Fibroblast of skin of right biceps (primary cell): Measurements from ENCODE around the gene FAM78B.

Source experiments
- DNase-seq: peaks from one replicate; pipeline ENCODE4 v3.0.0-alpha.2; 2013

The FAM78B gene

DNA sequence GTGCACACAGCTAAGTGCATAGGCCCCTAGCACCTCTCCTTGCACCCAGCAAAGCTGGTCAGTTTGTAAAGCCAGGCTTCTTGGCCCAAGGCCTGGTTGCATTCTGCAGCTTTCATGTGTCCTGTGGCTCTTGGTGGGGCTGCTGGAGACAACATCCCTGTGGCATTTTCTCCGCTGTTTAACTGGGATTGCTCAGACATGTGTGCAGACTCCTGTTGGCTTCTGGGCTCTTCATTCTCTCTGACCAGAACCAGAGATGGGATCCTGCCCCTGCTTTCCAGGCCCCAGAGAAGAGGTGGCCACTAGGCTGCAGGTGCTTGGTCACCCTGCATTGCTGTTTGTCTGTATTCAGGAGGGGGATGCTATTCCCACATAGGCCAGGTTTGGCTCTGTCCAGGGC is 50.8 kb downstream of the FAM78B start:
- no peak for DNase-seq

DNA sequence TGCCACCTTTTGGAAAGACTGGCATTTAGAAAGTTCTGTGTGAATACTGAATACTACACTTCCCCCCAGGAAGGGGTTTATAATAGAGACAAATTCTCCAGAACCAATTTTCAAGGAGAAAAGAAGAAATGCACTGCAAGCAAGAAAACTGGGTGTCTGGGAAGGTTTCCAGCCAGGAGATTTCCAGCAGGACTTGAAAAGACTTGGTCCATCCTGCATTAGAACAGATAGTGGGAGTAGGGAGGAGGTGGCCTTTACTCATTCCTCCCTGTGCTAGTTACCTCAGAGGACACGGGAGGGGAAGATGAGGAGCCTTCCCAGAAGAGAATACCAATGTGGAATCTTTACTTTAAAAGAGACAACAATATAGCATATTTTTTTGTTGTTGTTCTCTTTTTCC is 52.4 kb downstream of the FAM78B start:
- DNase-seq: no peak

DNA sequence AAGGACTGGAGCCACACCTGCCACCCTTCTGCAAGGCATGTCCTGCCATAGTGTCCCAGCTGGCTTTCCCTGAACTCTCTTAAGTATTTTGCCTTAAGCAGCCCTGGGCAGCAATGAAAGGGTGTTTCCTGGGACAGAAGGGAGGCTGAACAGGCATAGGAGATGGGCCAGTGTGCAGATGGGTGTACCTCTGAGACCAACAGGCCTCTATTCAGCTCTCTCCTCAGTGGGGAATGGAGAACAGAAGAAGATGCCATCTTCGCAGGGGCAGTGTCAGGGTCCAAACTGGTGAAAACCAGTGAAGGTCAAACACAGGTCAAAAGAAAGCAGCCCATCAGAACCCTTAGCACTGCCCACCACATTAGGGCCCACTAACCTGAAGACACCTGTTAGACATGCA is 53.2 kb downstream of the FAM78B start:
- DNase-seq: no peak

DNA sequence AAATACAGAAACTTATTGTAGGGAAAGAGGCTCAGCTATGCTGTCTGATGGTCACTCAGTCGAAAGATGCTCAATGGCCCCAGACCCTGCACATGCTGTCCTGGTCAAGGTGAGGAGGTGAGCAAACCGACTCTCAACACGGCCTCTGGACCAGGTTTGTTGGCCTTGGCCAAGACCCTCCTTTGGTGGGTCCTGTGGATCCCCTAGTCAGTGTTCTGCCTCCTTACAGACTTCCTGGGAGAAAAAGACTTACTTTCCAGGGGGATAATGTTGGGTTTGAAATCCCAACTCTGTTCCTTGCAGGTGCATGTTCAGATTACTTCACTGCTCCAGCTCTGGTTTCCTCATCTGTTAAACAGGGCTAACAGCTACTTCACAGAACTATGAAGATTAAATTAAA is 53.8 kb downstream of the FAM78B start:
- DNase-seq: no peak

DNA sequence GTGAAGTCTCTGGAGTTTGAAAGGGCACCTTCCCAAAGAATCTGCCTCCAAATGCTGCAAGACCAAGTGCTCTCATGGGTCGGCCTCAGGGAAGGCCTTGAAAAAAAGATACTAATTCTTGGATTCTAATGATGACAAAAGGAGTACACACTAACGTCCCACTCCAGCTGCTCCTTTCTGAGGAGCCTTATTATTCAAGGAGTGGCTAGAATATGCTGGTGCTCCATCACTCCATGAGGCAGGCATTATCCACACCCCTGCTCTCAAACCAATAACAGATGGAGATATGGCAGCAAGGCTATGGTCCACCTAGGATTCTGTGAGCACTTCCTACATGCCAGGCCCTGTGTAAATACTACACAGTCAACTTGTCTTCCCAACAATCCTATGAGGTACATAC is 54.4 kb downstream of the FAM78B start:
- DNase-seq: no peak

DNA sequence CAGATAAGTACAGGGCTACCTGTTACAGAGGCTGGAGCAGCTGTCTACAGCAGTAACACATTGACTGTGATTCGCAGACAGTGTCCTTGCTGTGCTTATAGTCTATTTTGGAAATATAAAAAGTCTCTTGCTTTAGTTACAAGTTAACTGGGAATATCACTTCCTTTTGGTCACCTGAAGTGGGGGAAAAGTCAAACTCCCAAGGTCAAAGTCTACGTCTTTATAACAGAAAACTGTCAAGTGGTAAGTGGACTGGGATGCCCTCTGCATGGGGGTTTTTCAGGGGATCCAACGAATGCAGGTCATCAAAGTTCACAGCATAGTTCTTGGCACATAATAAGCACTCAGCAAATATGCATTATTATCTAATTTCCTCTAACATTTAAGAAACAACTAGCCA is 55.4 kb downstream of the FAM78B start:
- no peak for DNase-seq

DNA sequence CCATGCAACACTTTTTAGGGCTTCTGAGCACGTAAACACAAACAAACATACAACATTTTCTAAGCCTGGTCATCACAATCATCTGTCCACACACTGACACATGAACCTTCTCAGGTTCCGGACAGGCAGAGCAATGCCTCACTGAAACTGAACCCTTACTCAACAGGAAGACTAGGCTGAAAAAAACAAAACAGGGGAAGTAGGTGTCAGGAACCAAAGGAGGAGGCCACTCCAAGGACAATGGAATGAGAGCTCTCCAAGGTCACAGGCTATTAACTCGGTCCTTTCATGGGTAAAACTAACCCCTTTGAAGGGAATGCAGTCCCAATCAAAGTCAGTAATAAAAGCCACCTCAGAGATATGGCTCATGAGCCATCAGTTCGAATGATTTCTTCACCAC is 76.6 kb downstream of the FAM78B start:
- no peak for DNase-seq

DNA sequence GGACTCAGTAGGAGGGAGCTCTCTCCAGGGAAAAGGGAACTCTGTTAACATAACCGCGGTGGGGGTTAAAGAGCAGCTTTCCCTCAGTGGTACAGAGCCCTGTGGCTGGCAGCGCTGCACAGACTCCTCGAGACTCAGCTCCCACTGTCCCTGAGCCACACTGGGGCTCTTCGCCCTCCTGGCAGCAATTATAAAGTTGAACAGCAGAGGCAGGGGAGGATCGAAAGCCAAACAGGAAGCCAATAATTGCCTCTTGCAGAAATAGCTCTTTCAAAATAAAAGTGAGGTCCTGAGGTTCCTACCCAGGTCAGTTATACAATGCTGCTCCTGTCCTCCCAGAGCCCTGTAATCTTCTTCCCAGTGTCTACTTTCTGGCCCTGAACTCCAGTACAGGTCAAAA is 77.0 kb downstream of the FAM78B start:
- peak; percentile 4 for DNase-seq

DNA sequence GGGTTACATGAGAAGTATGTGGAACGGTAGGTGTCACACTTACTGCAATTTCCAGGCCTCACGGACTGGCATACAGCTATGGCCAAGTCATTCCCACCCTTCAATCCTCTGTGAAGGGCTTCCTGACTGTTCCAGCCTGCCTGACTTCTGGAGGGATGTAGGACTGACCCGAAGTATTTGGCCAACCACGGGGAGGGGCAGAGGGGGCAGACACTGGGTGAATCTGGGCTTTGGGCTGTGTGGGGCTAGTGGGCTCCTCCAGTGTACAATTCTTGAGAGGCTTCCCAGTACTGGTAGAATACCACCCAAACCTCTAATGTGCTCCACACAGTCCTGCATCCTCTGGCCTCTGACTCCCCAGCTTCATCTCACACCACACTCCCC is 78.2 kb downstream of the FAM78B start:
- DNase-seq: no peak

DNA sequence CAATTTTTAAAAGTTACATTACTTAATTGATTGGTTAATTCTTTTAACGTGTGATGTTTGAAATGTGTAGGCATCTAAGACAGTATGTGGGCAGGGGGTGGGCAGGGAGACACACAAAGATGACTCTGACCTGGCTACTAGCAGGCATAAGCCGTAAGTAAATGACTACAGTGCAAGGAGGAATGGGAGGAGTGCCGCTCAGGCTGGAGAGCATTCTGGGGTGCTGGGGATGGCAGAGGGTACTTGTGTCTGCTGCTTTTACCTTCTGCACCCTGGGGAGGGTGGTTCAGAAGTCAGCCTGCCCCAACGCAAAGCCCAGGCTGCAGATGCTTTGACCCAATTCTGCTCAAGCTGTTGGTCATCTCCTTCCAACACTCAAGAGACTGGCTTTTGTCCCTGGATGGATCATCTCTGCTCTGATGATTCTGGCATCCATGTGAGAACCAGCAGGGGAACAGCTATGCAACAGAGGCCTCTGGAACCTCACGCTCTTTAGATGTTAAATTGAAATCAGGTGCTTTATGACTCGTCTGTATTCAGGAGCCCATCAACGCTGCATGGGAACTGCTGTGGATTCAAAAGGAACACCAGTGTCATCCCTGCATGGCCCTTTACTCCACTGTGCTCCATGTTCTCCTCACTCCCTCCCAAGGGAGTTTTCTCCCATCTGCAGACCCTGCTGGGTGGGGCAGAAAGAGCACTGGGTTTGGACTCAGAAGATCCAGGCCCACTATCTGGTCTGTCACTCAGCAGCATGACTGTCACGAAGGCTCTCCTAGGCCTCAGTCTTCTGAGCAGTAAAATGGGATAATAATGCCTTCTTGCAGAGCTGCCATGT is 78.8 kb downstream of the FAM78B start:
- DNase-seq: no peak

DNA sequence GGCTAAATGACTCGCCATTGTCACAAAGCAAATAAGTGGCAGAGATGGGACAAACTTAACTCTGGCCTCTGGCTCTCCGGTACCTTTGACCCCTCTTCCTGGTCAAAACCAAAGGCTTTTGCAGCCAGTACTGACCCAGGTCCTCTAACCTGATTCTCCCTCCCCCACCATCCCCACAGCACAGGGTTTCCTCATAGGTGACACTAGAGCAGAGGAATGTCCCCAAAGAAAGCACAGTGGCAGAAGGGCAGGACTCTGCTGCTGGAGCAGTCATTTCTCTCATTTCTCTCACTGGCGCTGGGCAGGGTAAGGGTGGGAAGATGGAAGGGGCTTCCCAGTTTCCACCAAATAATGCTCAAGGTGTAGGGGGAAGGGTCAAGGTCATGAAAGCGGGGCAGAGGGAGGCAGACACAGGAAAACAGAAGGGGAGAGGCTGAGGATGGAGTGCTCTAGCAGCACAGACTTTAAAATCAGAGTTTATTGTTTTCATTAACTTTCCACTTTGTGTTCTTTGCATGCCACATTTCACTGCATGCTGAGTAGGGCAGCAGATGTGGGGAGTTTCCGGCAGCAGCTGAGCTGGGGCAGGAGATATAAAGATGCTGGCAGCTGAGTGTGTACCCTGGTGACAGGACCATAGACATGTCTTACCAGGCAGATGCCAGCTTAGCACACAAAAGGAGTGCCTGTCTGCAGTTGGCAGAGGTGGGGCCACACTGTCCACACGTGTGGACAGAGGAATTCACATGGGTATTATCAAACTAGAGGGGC is 80.5 kb downstream of the FAM78B start:
- DNase-seq: no peak

DNA sequence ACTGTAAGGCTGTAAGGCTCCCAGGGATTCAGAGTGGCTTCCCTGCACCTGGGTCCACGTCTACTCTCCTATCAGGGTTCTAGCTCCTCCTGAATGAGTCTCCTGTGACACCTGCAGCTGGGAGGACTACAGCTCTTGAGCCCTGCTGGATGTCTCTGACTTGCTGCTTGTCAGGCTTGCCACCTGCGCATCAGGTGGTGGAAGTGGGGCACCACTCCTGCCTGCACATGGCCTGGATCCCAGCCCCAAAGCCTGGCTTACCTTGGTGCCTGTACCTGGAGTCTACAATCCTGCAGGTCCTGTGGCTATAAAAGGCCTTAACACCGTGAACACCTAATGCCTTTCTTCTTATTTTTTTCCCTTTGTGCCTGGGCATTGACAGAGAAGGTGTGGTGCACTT is 82.2 kb downstream of the FAM78B start:
- no peak for DNase-seq

DNA sequence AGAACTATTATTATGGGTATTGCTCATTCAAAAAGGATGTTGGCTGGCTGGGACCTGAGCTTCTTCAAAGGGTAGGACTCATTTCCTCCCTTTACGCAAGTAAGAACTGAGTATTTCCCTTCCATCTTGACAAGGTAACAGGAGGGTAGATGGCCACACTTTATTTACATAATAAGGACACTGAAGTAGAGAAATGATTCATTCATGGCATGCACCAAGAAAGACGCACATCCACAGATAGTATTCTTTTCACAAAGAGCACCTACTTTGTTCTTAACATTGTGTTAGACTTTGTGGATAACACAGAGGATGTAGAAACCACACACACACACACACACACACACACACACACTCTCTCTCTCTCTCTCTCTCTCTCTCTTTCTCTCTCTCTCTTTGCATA is 82.9 kb downstream of the FAM78B start:
- DNase-seq: no peak

DNA sequence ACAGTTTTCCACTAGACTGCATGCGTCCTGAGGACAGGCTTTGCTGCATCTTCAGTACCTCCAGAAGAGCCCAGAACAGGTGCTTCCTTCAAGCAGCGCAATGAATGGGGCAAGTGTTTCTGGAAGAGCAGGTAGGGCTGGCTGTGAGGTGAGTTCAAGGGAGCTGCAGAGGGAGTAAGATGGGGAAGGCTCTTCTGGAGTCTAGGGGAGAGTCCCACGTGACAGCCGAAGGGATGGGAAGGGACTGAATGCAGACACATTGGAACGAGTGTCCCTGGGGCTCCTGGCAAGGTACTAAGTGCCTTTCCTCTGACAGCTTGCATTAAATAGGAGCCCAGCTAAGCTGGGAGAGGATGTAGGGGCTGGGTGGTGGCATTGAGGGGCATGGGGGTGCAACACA is 84.2 kb downstream of the FAM78B start:
- no peak for DNase-seq

DNA sequence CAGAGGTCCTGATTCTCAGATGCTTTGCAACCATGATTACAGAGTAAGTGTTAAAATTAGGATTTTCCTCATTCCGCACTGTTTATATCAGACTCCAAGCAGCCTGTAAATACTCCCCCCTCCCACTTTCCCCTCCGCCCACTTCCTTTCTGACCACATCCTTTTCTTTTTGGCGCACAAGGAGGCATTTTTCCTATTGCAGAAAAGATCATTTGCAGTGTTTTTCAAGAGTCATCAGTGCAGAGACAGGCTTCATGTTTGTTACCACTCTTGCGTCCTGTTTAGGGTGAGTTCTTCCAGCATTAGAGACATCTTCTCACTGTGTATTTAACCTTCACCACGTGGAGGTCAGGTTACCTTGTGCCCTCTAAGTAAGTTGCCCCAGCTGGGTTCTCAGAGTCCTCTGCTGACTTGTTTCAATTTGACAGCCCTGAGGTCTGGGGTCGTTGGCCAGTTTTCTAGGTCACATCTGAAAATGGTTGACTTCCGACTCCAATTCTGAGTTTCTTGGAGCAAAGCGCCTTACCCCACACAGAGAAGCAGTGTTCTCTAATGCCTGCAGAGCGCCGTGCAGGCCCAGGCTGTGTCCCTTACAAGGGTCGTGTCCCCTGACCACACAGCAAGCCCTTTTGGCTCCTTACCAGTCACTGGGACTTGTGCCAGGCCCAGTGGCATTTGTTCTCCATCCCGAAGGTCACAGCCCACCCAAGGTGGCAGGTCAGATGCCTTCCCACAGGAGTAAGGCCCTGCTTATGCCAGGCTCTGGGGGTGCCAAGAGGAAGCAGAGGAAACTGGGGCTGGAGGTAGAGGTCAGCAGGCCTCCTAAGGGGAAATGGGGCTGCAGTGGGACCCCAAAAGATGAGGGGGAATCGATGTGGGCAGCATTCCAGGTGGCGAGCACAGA is 85.6 kb downstream of the FAM78B start:
- DNase-seq: peak; percentile 39

DNA sequence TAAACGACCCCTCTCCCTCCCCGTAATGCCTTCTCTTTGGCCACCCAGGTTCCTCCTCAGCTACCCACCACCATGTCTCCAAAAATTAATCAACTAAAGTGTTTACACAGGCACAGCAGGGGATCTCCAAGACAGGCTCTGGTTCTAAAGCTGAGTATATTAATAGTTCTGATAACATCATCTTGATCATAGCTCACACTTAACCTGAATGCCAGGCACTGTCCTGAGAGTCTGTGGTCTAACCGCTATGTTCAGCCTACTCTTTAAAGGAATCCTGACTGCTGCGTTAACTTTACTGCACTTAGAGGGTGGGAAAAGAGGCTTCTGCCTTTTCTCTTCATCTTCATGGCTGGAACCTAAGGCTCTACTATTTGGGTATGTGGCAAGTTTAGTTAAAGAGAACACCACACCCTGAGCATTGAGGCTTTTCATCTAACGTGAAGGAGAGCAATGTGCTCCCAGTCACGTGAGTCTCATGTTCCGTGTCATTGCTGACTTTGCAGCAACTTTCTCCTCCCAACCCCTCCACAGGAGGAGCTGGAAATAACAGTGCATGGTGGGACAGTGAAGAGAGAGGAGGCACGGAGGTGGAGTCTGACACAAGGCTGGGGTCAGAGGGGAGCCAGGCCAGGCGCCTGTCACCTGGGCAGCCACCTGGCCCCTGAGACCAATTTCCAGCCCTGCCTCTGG is 86.4 kb downstream of the FAM78B start:
- DNase-seq: peak; percentile 15

DNA sequence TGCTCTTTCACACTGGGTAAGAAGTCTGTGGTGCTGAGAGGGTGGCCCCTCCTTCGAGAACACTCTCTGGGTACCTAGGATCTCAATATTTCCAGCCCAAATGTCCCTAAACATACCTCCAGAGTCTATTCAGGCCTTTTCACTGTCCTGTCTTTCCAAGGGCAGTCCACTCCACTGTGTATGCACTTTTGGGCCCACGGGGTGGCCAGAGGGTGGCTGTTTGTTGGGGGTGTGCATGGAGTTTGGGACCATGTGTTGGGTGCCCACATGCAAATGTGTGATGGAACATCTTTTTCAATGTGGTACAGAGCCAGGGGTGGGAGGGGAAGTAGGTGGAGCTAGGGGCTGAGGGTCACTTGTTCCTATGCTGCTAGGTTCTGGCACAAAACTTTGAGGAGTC is 87.5 kb downstream of the FAM78B start:
- no peak for DNase-seq

DNA sequence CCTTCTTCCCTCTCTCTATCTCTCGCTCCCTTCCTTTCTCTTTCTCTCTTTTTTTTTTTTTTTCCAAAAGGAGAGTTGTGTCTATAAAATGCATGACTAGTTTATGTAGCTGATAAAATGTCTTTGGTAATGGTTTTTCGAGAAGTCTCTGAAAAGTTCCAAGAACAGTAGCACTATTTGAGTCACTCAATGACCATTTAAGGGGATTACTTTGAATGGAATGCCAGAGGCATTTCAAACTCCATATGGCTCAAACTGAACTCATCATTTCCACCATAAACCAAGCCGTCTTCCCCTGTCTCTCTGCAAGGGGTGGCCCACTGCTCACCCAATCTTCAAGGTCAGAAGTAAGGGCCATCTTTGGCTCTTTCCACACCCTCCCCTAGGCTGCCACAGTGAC is 93.3 kb downstream of the FAM78B start:
- no peak for DNase-seq

DNA sequence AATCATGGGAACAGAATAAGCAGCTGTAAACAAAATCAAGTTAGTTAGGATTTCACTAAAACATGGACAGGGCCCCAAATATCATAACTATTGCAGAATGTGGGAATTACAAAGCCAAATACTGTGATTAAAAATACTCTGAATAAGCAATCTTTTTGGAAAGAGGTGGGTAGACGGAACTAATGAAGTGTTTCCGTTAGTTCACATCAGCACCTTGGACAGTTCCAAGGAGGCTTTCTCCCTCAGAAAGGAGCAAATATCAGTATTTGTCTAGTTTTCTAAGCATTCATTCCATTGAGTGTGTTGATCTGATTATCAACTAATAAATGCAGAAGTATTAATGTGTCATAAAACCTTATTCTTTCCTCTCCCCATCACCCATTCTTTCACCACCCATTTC is 97.4 kb downstream of the FAM78B start:
- DNase-seq: peak; percentile 18

DNA sequence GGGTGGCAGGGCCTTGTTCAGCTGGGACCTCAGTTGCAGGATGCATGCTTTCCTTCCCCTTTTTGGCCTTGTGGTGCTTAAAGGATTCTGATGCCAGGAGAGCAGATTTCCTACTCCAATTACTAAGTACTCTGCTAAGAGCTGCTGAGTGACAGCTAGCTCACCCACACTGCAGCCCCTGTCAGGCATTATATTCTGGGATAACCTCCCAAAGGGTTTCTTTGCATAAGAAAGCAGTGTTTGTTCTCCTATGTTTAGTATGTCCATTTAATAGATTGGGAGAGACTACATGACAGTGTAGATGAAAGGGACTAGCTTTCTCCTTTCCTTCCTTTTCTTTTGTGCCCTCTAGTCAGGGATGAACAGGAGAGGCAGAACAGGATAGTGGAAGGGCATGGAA is 100.7 kb downstream of the FAM78B start:
- no peak for DNase-seq

DNA sequence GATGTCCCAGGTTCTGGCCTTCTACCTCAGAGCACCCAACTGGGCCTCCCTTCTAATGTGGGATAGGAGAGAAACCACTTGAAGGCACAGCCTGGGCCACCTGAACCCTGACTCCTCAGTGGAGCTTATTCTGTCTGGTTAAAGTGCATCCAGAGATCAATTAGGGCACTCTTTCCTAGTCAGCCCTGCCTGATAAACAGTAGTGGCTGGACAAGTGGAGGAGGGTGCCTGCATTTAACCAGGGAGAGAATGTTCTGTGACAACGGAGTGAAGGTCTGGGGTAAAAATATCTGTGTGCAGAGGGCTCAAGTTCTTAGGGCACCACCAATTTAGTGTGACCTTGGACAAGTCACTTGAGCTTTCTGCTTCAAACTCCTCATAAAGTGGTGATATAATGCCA is 101.8 kb downstream of the FAM78B start:
- DNase-seq: no peak

DNA sequence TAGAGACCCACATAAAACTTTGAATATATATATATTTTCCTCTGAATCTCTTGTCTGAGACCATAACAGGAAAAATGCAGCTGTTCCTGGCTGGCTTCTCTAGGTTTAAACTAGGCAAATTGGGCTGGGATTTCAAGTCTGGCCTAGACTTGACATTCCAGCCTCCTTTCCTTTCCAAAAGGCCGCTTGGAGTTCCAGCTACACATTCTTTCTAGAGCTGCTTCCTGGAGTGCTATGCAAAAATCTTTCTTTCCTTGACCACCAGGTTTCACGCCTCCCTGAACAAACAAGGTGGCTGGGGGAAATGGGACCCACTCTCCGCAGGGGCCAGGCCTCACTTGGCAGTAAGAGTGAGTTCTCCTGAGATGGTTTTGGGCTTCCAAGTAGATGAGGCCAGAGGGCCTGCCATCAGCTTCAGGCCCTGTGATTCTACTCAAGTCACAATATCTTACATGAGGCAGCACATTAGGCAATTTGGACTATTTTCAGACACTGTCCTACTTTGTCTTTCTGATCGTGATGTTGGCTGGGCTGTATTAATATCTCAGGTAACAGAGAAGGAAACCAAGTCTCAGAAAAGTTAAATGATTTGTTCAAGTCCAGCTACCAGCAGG is 102.4 kb downstream of the FAM78B start:
- DNase-seq: no peak
